ENCODE measurements around the gene MTAP.

Gene MTAP

GRCh38 chr9:21969011-21969940, 166.8 kb downstream of the MTAP start:
- no peak for DNase-seq (ENCODE audit: low read depth in 2 of 2)

- no peak for DNase-seq (ENCODE audit: low read depth in 2 of 2)
Observed at GRCh38 chr9:21969951-21970799, 167.7 kb downstream of the MTAP start.

DNA sequence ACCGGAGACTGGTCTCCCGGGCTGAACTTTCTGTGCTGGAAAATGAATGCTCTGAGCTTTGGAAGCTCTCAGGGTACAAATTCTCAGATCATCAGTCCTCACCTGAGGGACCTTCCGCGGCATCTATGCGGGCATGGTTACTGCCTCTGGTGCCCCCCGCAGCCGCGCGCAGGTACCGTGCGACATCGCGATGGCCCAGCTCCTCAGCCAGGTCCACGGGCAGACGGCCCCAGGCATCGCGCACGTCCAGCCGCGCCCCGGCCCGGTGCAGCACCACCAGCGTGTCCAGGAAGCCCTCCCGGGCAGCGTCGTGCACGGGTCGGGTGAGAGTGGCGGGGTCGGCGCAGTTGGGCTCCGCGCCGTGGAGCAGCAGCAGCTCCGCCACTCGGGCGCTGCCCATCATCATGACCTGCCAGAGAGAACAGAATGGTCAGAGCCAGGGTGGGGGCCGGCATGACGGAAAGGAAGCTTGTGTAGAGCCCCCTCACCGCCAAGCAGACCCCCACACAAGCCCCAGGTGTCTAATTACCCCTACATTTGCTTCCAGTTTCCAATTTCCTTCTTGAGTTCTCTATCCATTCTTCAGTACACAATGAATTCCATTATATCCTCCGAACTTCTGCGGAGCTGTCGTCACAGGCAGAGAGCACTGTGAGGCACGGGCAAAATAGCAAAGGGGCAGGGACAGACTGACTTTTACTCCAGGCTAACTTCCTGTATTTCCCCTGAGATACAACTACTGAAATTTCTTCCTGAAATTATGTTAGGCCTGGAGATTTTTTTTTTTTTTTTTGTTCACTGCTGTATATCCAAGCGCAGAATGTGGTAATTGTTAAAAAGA, 168.6 kb downstream of the MTAP start:
- DNase-seq (ENCODE audit: low read depth in 2 of 2) = no peak

DNA sequence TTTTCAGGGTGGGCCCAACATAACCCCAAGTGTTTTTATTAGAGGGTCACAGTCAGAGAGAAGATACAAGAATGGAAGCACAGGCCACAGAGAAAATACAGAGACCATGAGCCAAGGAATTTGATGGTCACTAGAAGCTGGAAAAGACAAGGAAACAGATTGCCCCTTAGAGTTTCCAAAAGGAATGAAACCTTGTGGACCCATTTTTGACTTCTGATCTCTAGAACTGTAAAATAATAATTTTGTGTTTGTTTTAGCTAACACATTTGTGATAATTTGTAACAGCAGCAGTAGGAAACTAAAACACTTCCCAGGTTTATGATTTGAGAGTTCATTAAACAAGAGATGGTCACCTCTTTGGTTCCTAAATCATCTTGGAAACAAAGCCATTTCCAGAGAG, 169.9 kb downstream of the MTAP start:
- DNase-seq (ENCODE audit: low read depth in 2 of 2) = no peak

- DNase-seq (ENCODE audit: low read depth in 2 of 2) = no peak
Observed at GRCh38 chr9:21974343-21974721, 171.9 kb downstream of the MTAP start.

- DNase-seq (ENCODE audit: low read depth in 2 of 2) = no peak
Observed at GRCh38 chr9:21974722-21975409, 172.4 kb downstream of the MTAP start.

DNA sequence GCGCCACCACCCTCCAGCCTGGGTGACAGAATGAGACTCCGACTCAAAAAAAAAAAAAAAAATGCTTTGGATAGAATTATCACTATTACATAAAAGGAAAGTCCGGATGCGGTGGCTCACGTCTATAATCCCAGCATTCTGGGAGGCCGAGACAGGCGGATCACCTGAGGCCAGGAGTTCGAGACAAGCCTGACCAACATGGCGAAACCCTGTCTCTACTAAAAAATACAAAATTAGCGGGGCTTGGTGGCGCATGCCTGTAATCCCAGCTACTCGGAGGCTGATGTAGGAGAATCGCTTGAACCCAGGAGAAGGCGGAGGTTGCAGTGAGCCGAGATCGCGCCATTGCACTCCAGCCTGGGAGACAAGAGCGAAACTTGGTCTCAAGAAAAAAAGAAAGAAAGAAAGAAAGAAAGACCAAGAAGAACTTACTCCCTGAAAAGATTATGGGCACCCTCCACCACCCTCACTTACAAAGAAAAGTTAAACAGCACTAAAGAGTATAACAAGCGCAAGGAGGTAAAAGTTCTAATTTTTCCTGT, 174.0 kb downstream of the MTAP start:
- DNase-seq (ENCODE audit: low read depth in 2 of 2) = no peak

DNA sequence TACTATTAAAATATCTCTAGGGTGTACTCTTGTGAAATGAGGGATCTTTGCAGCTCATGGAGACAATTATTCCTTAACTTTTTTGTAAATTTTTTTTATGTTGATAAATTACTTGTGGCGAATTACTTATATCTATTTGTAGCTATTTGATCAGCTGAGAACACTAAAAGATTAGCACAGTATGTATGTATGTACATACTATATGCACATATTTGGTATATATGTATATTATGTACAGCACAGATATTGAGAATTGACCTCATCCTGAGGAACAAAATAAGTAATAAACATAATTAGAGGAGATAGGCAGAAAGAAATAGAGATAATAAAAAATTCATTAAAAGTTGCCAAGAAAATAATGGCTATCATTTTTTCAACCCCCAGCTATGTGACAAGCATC, 180.0 kb downstream of the MTAP start:
- no peak for DNase-seq (ENCODE audit: low read depth in 2 of 2)

DNA sequence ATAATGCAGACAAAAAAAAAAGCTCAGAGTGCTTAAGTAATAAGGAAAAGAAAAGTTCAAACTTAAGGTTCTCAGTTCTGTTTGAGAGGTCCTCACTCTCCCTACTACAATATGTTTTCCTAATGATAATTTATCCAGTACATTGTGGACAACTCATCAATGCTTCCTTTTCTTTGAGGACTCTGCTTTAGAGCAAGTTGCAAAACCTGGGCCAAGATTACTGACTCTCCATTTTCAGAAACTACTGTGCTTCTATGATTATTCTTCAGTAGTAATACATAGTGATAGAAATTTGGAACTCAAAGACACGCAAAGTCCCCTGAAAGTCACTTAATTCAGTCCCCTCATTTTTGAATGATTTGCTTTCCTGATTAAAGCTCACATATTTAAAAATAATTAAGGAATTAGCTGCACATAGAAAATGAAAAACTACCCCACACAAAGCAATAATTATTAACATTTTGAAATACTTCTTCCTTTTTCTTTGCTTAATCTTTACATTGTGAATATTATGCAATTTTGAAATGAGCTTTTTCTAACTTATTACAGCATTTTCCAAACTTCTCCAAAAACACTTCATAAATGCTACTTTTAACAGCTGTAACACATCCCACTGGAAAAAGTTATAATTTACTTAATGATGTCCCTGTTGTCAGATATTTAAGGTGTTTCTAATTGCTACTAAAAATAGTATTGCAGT, 180.6 kb downstream of the MTAP start:
- no peak for DNase-seq (ENCODE audit: low read depth in 2 of 2)

- DNase-seq (ENCODE audit: low read depth in 2 of 2) = no peak
Observed at GRCh38 chr9:21983561-21983935, 181.1 kb downstream of the MTAP start.

DNA sequence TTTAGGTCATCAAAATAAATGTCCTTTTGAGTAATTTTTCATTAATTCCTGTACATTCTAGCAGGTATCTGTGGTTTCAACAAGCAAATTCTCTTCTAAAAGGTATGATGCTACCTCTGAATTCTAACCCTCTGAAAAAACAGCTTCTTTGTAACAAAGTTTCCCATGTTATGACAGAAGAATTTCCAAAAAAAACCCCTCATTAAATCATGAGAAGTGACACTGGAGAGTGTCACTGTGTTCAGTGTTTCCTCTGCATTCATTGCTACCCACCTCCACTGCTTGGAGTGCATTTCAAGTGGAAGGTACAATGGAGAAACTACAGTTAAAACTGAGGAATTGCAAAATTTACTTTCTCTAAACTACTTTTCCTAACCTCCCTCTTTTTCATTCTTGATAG, 181.7 kb downstream of the MTAP start:
- no peak for DNase-seq (ENCODE audit: low read depth in 2 of 2)

DNA sequence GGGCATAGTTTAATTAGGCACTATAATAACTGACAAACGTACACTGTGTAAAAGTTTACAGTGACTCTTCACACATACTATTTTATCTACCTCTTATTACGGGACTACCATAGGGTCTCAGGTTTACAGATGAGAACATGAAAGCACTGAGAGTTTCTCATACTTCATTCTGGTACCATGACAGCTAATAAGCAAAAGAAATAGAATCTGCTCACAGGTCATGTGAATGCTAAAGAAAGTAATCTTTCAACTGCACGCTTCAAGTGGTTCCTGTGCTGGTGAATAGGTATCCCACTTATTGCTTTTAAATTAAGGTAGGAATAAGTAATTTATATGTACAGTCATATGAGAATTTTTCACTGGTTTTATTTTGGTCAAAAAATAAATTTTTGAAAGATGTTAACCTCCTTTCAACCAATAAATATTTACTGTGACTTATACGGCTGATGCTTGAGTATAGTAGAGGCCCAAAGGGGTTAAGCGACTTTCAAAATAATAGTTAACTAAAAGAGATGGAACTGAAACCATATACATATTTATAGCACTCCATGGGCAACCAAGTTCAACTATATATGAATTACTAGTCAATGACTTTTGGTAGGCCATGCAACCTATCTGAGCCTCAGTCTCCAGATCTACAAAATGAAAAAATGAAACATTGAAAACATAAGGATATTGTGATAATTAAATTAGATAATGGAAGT, 183.7 kb downstream of the MTAP start:
- no peak for DNase-seq (ENCODE audit: low read depth in 2 of 2)
